Measurements from ENCODE around the gene OR2Z1.
"Not testable (repeated sequence)": the region's sequence is repeated elsewhere in the genome, so short reads cannot be mapped to it uniquely, and the experiment has no call there.

OR2Z1 gene

GRCh38 chr19:8703223-8703622 is 18.2 kb upstream of the OR2Z1 start:
- DNase-seq = no peak

GRCh38 chr19:8705304-8705703 is 16.1 kb upstream of the OR2Z1 start:
- not testable (repeated sequence) for DNase-seq

GRCh38 chr19:8705742-8706141 is 15.7 kb upstream of the OR2Z1 start:
- no peak for DNase-seq

GRCh38 chr19:8710337-8710736 is 11.1 kb upstream of the OR2Z1 start:
- DNase-seq = not testable (repeated sequence)

GRCh38 chr19:8722032-8722431 is 598 bp downstream of the OR2Z1 start:
- DNase-seq = no peak

- DNase-seq = no peak
Observed at GRCh38 chr19:8724276-8724675, 2.8 kb downstream of the OR2Z1 start.

- no peak for DNase-seq
Observed at GRCh38 chr19:8731428-8732169, 10.2 kb downstream of the OR2Z1 start.

GRCh38 chr19:8738377-8738776 is 16.9 kb downstream of the OR2Z1 start:
- DNase-seq = no peak

- not testable (repeated sequence) for DNase-seq
Observed at GRCh38 chr19:8739291-8740065, 18.0 kb downstream of the OR2Z1 start.

- DNase-seq = not testable (repeated sequence)
Observed at GRCh38 chr19:8767257-8767656, 45.8 kb downstream of the OR2Z1 start.

GRCh38 chr19:8769265-8769664 is 47.8 kb downstream of the OR2Z1 start:
- not testable (repeated sequence) for DNase-seq

- not testable (repeated sequence) for DNase-seq
Observed at GRCh38 chr19:8773587-8773986, 52.2 kb downstream of the OR2Z1 start.
